Renal cortex interstitium (tissue), 11 donors: ENCODE results near the gene MAP3K5. TPM values are rescaled to one million over a fixed set of nuclear protein-coding genes. Genes with fewer than 3 reads are reported as not detected.

Experiments used
- DNase-seq, 11 donors: peaks; one replicate each; pipeline ENCODE4 v3.0.0-alpha.2; 2013; ENCODE audit warnings: low read depth in 9 of 11, low spot score in 4 of 11; ENCODE audit errors: extremely low read depth in 1 of 11
- polyA plus RNA-seq, 3 donors: library from polyadenylated mRNA; unstranded; fragments of 120-200 nt; gene quantifications; one replicate each; pipeline ENCODE4 v1.2.1, GENCODE V29; 2013; ENCODE audit not compliant: insufficient read length in 3 of 3

The MAP3K5 gene
- polyA plus RNA-seq, 3 donors = 5.1 to 10.0 (median 5.6) TPM

GRCh38 chr6:136780972-136781371, 11.3 kb downstream of the MAP3K5 start:
- no peak for DNase-seq

GRCh38 chr6:136779682-136780081, 12.6 kb downstream of the MAP3K5 start:
- DNase-seq = no peak

- no peak for DNase-seq
Observed at GRCh38 chr6:136777651-136778050, 14.6 kb downstream of the MAP3K5 start.

- no peak for DNase-seq
Observed at GRCh38 chr6:136775548-136775947, 16.7 kb downstream of the MAP3K5 start.

GRCh38 chr6:136775081-136775480, 17.2 kb downstream of the MAP3K5 start:
- DNase-seq = no peak

- no peak for DNase-seq
Observed at GRCh38 chr6:136774228-136775041, 17.8 kb downstream of the MAP3K5 start.

GRCh38 chr6:136773473-136773796, 18.8 kb downstream of the MAP3K5 start:
- no peak for DNase-seq

- DNase-seq = peak in 6 of 11 donors; percentile 26 to 71 (median 62)
Observed at GRCh38 chr6:136772685-136773472, 19.4 kb downstream of the MAP3K5 start.

- no peak for DNase-seq
Observed at GRCh38 chr6:136771306-136771705, 21.0 kb downstream of the MAP3K5 start.

- DNase-seq = no peak
Observed at GRCh38 chr6:136769759-136770158, 22.5 kb downstream of the MAP3K5 start.

GRCh38 chr6:136769124-136769523, 23.2 kb downstream of the MAP3K5 start:
- DNase-seq = no peak

GRCh38 chr6:136767570-136768309, 24.5 kb downstream of the MAP3K5 start:
- no peak for DNase-seq

- DNase-seq = no peak
Observed at GRCh38 chr6:136767103-136767502, 25.2 kb downstream of the MAP3K5 start.

GRCh38 chr6:136766274-136766673, 26.0 kb downstream of the MAP3K5 start:
- no peak for DNase-seq

GRCh38 chr6:136764517-136764993, 27.7 kb downstream of the MAP3K5 start:
- DNase-seq = no peak

GRCh38 chr6:136763716-136764516, 28.4 kb downstream of the MAP3K5 start:
- DNase-seq = no peak

GRCh38 chr6:136763255-136763654, 29.0 kb downstream of the MAP3K5 start:
- DNase-seq = no peak

- DNase-seq = no peak
Observed at GRCh38 chr6:136762022-136762975, 30.0 kb downstream of the MAP3K5 start.
